Measurements from ENCODE around the gene MED25. TPM values are rescaled to one million over a fixed set of nuclear protein-coding genes. Genes with fewer than 3 reads are reported as not detected.

The MED25 gene
- total and polyA plus RNA-seq, 9 of the 15 experiments (the other 6 are each of a cell fraction or from before 2014, with no cell fraction given) = 4.1 to 93.9 (median 19.3) TPM

GRCh38 chr19:49850487-49851342 lies 32.6 kb downstream of the MED25 start, which contains the start of gene PTOV1 (continued):
- TF ChIP-seq ZNF407 (IDR thresholded peaks at IDR 0.05; ENCODE audit: low read depth) (no peak), SRSF1 (IDR thresholded peaks at IDR 0.05; ENCODE audit: low read depth, low read length) (no peak), ZNF79 (CRISPR knock-in tag; IDR thresholded peaks at IDR 0.05; ENCODE audit: low read depth) (no peak), ZNF57 (CRISPR knock-in tag; IDR thresholded peaks at IDR 0.05) (no peak), ESRRB (CRISPR knock-in tag; IDR thresholded peaks at IDR 0.05; ENCODE audit: borderline replicate concordance) (no peak), BRD9 (IDR thresholded peaks at IDR 0.05; ENCODE audit: low read depth, partially characterized antibody) (no peak), ZNF561 (CRISPR knock-in tag; conservative IDR thresholded peaks at IDR 0.05) (no peak), CHCHD3 (CRISPR knock-in tag; IDR thresholded peaks at IDR 0.05) (no peak), TAF15 (IDR thresholded peaks at IDR 0.05; ENCODE audit: low read depth, low read length) (no peak), ILK (tag; IDR thresholded peaks at IDR 0.05; ENCODE audit: borderline replicate concordance, low read depth) (no peak)
- TF ChIP-seq, protein P1, sequence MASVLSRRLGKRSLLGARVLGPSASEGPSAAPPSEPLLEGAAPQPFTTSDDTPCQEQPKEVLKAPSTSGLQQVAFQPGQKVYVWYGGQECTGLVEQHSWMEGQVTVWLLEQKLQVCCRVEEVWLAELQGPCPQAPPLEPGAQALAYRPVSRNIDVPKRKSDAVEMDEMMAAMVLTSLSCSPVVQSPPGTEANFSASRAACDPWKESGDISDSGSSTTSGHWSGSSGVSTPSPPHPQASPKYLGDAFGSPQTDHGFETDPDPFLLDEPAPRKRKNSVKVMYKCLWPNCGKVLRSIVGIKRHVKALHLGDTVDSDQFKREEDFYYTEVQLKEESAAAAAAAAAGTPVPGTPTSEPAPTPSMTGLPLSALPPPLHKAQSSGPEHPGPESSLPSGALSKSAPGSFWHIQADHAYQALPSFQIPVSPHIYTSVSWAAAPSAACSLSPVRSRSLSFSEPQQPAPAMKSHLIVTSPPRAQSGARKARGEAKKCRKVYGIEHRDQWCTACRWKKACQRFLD (CRISPR knock-in tag; IDR thresholded peaks at IDR 0.05) = no peak
- TF ChIP-seq, protein P2, sequence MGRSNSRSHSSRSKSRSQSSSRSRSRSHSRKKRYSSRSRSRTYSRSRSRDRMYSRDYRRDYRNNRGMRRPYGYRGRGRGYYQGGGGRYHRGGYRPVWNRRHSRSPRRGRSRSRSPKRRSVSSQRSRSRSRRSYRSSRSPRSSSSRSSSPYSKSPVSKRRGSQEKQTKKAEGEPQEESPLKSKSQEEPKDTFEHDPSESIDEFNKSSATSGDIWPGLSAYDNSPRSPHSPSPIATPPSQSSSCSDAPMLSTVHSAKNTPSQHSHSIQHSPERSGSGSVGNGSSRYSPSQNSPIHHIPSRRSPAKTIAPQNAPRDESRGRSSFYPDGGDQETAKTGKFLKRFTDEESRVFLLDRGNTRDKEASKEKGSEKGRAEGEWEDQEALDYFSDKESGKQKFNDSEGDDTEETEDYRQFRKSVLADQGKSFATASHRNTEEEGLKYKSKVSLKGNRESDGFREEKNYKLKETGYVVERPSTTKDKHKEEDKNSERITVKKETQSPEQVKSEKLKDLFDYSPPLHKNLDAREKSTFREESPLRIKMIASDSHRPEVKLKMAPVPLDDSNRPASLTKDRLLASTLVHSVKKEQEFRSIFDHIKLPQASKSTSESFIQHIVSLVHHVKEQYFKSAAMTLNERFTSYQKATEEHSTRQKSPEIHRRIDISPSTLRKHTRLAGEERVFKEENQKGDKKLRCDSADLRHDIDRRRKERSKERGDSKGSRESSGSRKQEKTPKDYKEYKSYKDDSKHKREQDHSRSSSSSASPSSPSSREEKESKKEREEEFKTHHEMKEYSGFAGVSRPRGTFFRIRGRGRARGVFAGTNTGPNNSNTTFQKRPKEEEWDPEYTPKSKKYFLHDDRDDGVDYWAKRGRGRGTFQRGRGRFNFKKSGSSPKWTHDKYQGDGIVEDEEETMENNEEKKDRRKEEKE (IDR thresholded peaks at IDR 0.05; ENCODE audit: borderline replicate concordance in 1 of 2, control insufficient read depth in 1 of 2, low read depth in 2 of 2, low read length in 1 of 2) = peak in 1 of 2 experiments; percentile 80; a peak in 1 of 4 replicates

All from K562 (cell line).